ENCODE results near the gene SLC36A4. TPM values are rescaled to one million over a fixed set of nuclear protein-coding genes. Genes with fewer than 3 reads are reported as not detected.
"Not testable (repeated sequence)": the region's sequence is repeated elsewhere in the genome, so short reads cannot be mapped to it uniquely, and the experiment has no call there.

SLC36A4 gene
- total RNA-seq: 10 to 100 TPM in 2 of 4 donors, 1 to 10 TPM in 2; 5.7 to 16.6 (median 9.4) TPM

- intact Hi-C loops (cut with DNase I): no loop called here
- Histone ChIP-seq H3K27me3 (no peaks in the 10 kb centered on the region), H3K4me3 (peak within 1 kb of the TSS; percentile 57 to 82 (median 66)), H3K36me3 (no peaks in the 10 kb centered on the region), H3K4me1 (peaks cover 0 to 17% (median 5%) of the 10 kb centered on the region in 3 donors), H3K27ac (peak within 1 kb of the TSS; percentile 85 to 98 (median 94)), H3K9me3 (no peaks in the 10 kb centered on the region)
- DNase-seq: peak; percentile 91
- TF ChIP-seq POLR2A (IDR thresholded peaks at IDR 0.05) (peak in 3 of 4 donors; percentile 60 to 85 (median 74)), CTCF (IDR thresholded peaks at IDR 0.05) (no peak)
- 0% methylated on average over 17 of the region's 81 CpGs for WGBS, 2 donors
These were observed at the start of gene SLC36A4 for GRCh38 chr11:93197380-93198214. SLC36A4 (minus strand) TSS chr11:93197991; CDS start chr11:93197832, 159 bp downstream.

GRCh38 chr11:93246790-93247189, 49.0 kb upstream of the SLC36A4 start:
- H3K36me3 ChIP-seq; intact Hi-C loops (cut with DNase I); H3K27me3 ChIP-seq; H3K4me1 ChIP-seq; DNase-seq; H3K27ac ChIP-seq; H3K9me3 ChIP-seq; H3K4me3 ChIP-seq: not testable (repeated sequence)
- 72 to 84% methylated on average over 3 of the region's 3 CpGs for WGBS, 2 donors

GRCh38 chr11:93244018-93244417, 46.2 kb upstream of the SLC36A4 start:
- WGBS, 2 donors: 67 to 71% methylated on average over 1 of the region's 1 CpG
- no peak for DNase-seq
- H3K9me3 ChIP-seq: no peaks in the 10 kb centered on the region
- no peak for TF ChIP-seq CTCF (IDR thresholded peaks at IDR 0.05)
- TF ChIP-seq POLR2A (IDR thresholded peaks at IDR 0.05): no peak
- no peak overlapping the region for H3K4me3 ChIP-seq
- H3K27ac ChIP-seq: no peak overlapping the region
- no peaks in the 10 kb centered on the region for H3K27me3 ChIP-seq
- intact Hi-C loops (cut with DNase I): no loop called here
- no peaks in the 10 kb centered on the region for H3K4me1 ChIP-seq
- no peaks in the 10 kb centered on the region for H3K36me3 ChIP-seq

- no peak overlapping the region for H3K4me3 ChIP-seq
- no peaks in the 10 kb centered on the region for H3K9me3 ChIP-seq
- no peaks in the 10 kb centered on the region for H3K36me3 ChIP-seq
- H3K4me1 ChIP-seq: no peaks in the 10 kb centered on the region
- 53 to 80% methylated on average over 3 of the region's 3 CpGs for WGBS, 2 donors
- DNase-seq: no peak
- H3K27ac ChIP-seq: no peak overlapping the region
- intact Hi-C loops (cut with DNase I): loop anchor here (5.0 kb wide), 1 partner anchor 302 kb away; the partner anchor contains the start of gene SMCO4
- H3K27me3 ChIP-seq: peaks cover 0 to 16% (median 0%) of the 10 kb centered on the region in 4 donors
- TF ChIP-seq CTCF (IDR thresholded peaks at IDR 0.05): no peak
- no peak for TF ChIP-seq POLR2A (IDR thresholded peaks at IDR 0.05)
These were observed 42.2 kb upstream of the SLC36A4 start for GRCh38 chr11:93239966-93240365.

- Histone ChIP-seq H3K9me3 (no peaks in the 10 kb centered on the region), H3K4me1 (no peaks in the 10 kb centered on the region), H3K36me3 (no peaks in the 10 kb centered on the region), H3K27ac (no peak overlapping the region), H3K4me3 (no peak overlapping the region), H3K27me3 (peaks cover 0 to 22% (median 0%) of the 10 kb centered on the region in 4 donors)
- DNase-seq: no peak
- TF ChIP-seq CTCF (IDR thresholded peaks at IDR 0.05) (no peak), POLR2A (IDR thresholded peaks at IDR 0.05) (no peak)
- intact Hi-C loops (cut with DNase I): loop anchor here (5.0 kb wide), 1 partner anchor 303 kb away; the partner anchor contains the start of gene SMCO4
- 88 to 97% methylated on average over 2 of the region's 2 CpGs for WGBS, 2 donors
These were observed 41.2 kb upstream of the SLC36A4 start for GRCh38 chr11:93238956-93239355.

Measured in esophagus squamous epithelium (tissue), 5 donors.